GM12801 (cell line): Measurements from ENCODE around the gene RSPO4.

ENCODE experiments used
- CTCF ChIP-seq: IDR thresholded peaks from one replicate; pipeline ENCODE4 v1.5.1; 2011; ENCODE audit warnings: control low read depth; ENCODE audit not compliant: insufficient read length; ENCODE audit errors: extremely low read depth

The RSPO4 gene

DNA sequence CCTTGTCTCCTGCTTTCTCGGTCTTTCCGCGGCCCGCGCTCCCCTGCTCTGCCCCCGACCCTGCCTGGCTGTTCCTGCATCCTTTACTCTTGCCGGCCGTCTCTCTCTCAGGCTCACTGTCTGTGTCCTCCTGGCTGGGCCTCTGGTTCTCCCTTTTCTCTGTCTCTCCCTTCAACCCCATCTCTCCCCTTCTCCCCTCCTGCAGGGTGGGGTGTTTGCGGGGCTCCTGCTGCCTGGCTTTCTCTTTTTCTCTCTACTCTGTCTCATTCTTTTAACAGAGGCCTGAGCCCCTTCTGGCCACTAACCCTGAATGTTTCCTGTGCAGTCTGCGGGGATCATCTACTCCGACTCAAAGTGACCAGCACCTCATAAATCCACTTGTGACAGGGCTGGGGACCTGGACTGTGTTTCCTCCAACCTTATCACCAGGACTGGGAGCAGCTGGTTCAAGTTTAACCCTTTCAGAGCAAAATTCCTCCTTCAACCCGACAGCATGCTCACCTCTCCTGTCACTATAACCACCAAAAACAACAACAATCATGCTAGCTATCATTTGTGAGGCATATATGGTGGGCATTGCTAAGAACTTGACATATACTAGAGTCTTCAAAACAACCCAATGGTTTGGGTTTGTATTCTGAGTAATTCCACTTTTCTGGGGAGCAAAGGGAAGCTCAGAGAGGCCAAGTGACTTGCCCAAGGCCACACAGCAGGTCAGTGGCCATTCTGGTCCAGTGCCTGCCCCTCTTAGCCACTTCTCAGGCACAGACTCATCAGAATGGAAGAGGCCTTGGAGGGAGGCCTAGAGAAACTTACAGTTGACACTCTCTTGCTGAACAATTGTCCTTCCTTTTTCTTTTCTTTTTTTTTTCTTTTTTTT is 811 bp upstream of the RSPO4 start:
- no peak for TF ChIP-seq CTCF

DNA sequence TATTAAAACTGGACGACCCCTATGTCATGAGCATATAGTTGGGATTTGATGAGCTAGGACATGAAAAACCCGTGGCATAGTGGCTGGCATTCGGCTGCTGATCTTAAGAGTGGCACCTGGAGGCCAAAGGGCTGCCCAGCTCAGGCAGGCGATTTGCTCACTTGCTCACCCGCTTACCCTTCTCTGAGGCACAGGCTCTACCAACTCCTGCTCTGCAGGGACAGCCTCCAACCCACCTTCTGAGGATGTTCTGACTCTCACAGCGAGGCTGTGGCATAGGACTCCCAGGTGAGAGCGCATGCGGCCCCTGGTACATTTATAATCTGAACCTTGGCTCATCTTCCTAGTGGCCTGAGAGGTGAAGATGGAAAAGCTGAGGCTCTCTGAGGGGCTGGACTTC is 995 bp downstream of the RSPO4 start:
- no peak for TF ChIP-seq CTCF

GRCh38 chr20:998231-998830 is 3.8 kb downstream of the RSPO4 start:
- no peak for TF ChIP-seq CTCF

GRCh38 chr20:997486-997885 is 4.6 kb downstream of the RSPO4 start:
- TF ChIP-seq CTCF: no peak

DNA sequence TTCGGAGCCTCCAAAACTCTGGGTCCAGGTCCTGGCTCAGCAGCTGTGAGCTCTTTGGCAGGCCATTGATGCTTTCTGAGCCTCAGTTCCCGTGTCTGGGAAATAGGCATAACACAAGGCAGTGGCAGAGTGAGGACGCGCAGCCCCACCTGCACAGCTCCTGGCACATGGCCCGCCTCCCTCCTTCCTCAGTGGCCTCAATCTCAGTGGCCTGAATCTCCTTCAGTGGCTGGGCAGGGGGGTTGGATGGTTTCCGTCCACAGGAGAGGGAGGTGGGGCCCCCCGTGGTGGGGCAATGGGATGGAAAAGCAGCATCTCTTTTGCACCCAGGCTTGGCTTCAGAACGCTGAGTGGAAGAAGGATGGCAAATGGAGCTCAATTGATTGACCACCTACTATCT is 5.1 kb downstream of the RSPO4 start:
- no peak for TF ChIP-seq CTCF

DNA sequence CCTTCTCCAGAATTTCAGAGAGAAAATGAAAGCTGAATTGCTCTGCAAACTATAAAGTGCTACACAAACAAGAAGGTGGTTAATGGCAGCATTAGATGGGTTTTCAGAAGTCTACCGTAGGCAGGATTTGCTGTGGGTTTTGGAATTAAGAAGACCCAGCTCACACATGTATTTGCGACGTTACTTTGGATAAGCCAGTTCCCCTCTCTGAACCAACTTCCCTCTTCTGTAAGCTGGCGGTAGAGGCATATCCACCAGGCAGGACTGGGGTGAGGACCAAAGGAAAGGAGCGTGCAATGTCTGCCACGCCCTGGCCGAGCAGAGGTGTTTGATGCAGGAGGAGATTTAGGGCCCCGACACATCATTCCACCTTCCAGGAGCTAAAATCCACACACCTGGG is 6.9 kb downstream of the RSPO4 start:
- TF ChIP-seq CTCF: no peak

GRCh38 chr20:992801-993535 is 9.1 kb downstream of the RSPO4 start:
- TF ChIP-seq CTCF: no peak
